Activated CD8-positive, alpha-beta memory T cell treated with anti-CD3 and anti-CD28 coated beads, Interleukin-2, amount 50 U/mL, for 1 hour (primary cell): Measurements from ENCODE around the gene FBLN7.

Source experiments
- DNase-seq: peaks from one replicate; pipeline ENCODE4 v3.0.0-alpha.2; 2020; ENCODE audit errors: extremely low read depth

FBLN7 gene

DNA sequence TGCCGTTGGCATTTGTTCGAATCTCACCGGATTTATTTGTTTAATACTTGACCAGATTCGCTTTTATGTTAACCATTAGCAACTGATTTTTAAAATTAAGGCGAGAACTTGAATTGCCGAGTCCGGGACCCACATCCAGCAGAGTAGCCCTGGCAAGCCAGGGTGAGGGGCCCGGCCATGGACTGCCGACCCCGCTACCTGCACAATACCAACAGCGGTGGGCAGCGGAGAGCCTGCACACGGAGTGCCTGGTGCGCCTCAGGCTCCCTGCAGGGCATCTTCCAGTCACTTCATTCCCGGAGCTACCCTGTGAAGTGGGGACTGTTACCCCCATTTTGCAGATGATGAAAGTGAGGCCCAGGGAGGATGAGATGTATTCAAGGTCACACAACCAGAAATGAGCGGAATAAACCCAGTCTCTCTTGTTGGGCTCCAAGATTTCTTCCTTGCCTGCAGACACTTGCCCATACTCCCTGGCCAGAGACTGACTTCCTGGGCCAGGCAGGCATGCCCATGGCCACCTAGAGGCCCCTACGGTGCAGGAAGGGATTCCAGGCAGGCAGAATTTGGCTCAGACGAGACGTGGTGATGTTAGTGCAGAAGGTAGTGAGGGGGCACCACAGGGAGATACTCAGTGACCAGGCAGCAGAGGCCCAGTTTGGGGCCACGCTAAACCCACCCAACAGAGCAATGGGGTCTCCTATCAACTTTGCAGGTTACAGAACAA, 2.9 kb downstream of the FBLN7 start:
- no peak for DNase-seq

DNA sequence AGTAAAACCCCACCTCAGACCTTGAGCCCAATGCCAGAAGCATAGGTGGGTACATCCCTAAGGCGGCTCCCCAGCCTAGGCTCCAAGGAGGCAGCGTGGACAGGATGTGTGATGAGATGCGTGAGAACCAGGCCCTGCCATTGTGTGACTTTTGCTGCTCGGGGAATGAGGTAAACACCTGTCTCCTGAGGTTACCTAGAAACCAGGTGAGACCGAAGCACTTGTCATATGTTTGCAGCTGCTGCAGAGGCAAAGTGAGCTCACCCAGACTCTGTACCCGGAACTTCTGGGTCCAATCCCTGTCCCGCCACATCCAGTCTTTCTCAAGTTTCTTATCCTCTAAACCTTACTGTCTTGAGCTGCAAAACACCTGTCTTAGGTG, 3.4 kb downstream of the FBLN7 start:
- no peak for DNase-seq

- DNase-seq: no peak
Observed at GRCh38 chr2:112142525-112143078, 4.4 kb downstream of the FBLN7 start.

- DNase-seq: no peak
Observed at GRCh38 chr2:112143150-112143549, 5.0 kb downstream of the FBLN7 start.

- no peak for DNase-seq
Observed at GRCh38 chr2:112144966-112145365, 6.8 kb downstream of the FBLN7 start.

- DNase-seq: no peak
Observed at GRCh38 chr2:112147382-112148168, 9.4 kb downstream of the FBLN7 start.

GRCh38 chr2:112148477-112148876, 10.3 kb downstream of the FBLN7 start:
- no peak for DNase-seq

GRCh38 chr2:112149194-112149593, 11.0 kb downstream of the FBLN7 start:
- no peak for DNase-seq

DNA sequence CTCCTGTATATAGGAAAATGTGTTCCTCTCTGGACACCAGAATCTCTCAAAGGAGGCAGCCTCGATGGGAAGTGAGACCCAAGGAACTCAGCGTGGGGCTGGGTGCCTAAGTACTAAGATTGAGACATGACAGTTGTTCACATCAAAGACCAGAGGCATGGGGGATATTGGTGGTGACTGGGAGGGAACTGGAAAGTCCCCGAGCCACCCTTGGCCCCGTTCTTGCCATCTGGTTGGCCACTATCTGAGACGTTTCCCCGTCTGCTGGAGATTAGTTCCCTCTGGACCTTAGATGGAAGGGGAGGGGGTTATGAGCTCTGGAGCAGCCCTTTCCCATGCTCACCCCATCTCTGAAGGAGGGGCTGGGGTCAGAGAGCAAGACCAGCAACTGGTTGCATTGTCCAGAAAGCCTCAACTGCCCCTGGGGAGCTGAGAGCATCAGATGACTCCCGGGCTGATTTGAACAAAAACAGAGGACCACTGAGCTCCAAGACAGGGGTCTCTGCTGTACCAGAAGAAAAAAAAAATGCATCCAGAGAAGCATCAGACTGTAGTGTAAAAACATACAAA, 11.8 kb downstream of the FBLN7 start:
- no peak for DNase-seq

GRCh38 chr2:112150447-112150846, 12.3 kb downstream of the FBLN7 start:
- no peak for DNase-seq

DNA sequence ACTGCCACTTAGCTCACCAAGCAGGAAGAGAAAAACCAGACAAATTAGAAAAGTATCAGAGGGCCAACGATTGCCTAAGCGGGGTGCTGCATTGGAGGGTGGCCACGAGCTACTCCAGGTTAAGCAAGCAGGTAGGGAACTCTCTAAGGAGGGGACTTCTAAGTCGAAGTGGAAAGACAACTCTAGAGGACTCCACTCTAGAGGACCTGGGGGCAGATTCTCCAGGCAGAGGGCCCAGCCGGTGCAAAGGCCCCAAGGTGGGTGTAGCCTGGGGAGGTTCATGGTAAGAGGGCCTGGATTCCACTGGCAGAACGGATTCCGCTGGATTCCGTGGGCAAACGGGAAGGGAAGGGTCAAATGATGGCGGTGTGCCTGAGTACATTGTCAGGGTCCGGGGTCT, 12.7 kb downstream of the FBLN7 start:
- no peak for DNase-seq

- DNase-seq: no peak
Observed at GRCh38 chr2:112151271-112151670, 13.1 kb downstream of the FBLN7 start.

DNA sequence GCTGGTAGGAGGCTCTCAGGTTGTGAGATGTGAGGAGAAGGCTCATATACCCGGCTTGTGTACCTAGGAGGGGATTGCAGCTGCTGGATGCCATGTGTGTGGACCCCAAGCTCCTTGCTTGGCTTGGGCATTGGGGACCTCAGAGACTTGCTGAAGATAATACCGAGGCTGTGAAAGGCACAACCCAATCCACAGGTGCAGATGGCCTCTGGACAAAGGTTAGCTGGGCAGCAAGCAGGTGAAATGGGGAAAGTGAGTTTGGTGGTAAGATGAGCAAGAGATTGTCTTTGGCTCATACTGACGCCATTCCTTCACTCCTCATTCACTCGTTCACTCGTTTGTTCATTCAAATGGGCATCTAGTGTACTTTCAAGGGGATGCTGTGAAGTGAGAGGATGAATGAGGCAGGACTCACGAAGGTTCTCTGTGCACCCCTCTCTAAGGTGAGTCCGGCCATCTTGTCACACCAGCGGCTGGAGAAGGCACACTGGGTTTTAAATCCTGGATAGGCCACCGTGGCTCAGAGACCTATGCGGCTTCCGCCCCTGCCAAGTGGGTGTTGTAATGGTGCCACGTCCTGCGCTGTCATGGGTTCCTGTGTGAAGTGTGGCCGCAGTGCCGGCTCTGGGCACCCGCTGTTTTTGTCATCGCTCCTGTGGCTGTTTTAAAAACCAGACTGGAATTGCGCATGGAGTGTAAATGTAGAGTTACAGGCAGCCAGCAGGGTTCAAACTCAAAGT, 13.7 kb downstream of the FBLN7 start:
- no peak for DNase-seq

DNA sequence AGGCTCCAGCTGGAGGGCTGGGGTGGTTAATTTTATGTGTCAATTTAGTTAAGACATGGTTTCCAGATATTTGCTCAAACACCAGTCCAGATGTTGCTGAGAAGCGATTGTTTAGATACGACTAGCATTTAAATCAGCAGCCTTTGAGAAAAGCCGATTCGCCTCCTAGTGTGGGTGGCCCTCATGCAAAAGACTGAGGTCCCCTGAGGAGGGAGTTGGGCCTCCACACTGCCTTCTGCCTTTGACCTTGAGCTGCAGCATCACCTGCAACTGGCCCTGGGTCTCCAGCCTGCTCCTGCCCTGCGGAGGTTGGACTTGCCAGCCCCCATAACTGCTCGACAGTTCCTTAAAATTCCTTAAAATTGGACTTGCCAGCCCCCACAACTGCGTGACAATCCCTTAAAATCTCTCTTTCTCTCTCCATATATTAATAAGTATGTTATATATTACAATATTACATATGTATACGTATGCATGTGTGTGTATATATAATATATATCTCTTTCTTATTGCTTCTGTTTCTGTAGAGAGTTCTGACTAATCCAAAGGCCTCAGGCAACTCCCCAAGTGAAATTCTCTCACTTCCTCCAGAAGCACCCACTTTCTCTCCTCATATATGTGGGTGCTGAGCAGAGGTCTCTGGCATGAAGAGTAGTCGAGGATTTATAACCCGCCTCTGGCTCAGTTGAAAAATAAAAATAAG, 14.4 kb downstream of the FBLN7 start:
- DNase-seq: no peak

DNA sequence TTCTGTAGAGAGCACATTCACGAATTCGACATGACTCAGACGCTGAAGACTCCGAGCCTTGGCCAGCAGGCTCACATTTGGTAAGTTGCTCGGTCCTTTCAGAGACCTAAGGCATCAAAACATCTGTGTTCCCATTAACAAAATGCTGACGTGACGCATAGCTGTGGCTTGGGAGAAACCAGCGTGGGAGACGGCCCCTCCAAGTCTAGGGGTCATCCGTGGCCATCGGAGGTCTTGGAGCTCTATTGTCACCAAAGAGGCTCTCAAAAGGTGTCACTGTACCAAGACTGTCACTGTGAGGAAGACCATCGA, 14.9 kb downstream of the FBLN7 start:
- DNase-seq: no peak

DNA sequence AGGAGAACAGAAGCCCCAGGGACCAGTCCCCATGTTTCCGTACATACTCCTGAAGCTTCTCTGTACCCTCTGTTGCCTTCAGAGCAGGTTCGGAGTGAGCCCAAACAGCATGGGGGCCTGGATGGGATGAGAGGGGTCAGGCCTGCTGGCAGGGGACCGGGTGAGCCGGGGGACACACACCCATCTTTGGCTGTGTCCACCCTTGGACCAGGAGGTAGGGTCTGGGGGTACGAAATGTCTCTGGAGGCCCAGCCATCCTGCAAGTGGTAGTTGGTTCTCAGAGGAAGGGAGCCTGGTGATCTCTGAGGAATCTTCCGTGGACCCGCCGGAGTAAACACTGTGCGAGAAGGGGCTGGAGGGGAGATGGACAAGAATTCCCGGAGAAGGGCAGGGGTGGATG, 15.3 kb downstream of the FBLN7 start:
- DNase-seq: no peak

DNA sequence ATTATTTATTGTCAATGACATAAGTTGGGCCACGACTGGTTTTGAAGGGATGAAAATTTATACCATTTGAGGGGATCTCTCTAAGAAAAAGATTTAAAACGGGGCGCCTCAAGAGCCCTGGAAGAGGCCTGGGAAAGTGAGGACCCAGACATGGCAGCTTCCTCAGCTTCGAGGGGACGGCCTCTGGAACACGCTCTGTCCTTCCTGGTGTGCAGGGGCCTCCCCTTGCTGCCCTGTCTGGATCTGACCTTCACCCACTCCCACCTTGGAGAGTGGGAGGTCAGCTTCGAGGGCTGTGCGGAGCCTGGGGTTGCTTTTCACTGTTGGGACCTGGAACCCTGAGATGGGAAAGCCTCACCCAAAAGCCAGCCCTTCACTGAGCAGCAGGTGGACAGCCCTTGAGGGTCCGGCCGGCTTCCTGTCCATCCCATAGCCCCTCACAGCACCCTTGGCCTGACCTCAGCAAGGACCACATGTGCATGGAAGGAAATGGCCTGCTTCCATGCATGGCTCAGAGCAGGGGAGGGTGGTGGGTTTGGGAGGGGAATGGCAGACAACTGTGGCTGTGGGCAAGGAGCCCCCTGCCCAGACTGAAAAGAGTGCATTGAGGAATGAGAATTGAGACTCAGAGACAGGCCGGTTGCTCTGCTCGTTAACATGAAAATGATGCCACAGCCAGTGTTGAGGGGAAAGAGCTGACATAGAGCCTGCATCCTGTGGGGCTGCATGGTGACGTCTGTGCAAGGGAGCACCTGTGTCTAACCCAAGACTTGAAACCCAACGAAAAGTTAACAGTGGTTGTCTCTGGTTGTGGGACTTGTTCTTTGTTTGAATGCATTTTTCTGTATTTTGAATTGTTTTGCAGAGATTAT, 16.3 kb downstream of the FBLN7 start:
- DNase-seq: peak; percentile 38

- no peak for DNase-seq
Observed at GRCh38 chr2:112155331-112156151, 17.4 kb downstream of the FBLN7 start.

DNA sequence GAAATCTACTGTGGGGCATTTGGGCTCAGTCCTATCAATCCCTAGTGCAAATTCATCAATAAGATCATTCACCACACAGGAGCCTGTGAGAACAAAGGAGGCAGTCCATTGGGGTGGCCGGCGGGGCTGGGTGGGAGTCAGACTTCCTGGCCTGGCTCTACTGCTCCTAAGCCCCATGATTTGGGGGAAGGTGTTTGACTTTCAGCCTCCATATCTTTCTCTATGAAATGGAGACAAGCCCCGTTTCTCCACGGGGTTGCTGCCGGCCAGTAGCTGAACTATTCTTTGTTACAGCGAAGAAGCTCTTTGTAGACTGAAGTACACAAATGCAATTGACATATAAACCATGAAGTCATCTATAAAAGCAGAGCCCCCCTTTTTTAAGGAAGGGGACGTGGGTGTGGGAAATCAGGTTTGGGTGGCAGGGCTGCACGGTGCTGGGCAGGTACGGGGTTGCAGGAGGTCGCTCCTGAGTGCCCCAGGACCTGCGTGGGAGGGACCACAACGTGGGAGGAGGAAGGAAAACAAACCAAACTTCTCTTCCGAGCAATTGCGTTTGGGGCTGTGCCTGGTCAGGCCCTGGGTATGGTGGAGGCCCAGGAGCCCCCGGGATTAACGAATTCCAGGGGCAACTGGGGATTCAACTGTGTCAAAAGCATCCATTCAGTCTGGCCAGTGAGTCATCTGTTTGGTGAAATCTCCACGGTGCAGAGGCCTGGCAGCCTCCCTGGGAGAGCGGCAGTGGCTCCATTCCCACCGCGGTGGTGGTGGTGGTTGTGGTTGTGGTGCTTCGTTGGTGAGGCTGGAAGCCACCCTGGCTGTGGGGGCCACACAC, 18.2 kb downstream of the FBLN7 start:
- DNase-seq: no peak
